Measurements from ENCODE around the gene TSPEAR. TPM values are rescaled to one million over a fixed set of nuclear protein-coding genes. Genes with fewer than 3 reads are reported as not detected.

Gene TSPEAR
- total and polyA plus RNA-seq, 7 donors = not detected

GRCh38 chr21:44590311-44590721 lies 121.1 kb downstream of the TSPEAR start:
- H3K27me3 ChIP-seq (ENCODE audit: insufficient read depth in 3 of 3, low read length in 2 of 3) = peaks cover 0 to 42% (median 15%) of the 10 kb centered on the region in 3 donors
- H3K4me3 ChIP-seq = no peak overlapping the region
- H3K27ac ChIP-seq = no peak overlapping the region
- ATAC-seq = no peak
- DNase-seq = no peak
- H3K36me3 ChIP-seq (ENCODE audit: insufficient read depth in 1 of 2, low read depth in 1 of 2) = no peaks in the 10 kb centered on the region
- WGBS, 3 donors = 72 to 82% (median 75%) methylated on average over 9 to 10 of the region's 10 CpGs
- no peak for TF ChIP-seq CTCF (IDR thresholded peaks at IDR 0.05)
- H3K9me3 ChIP-seq = no peaks in the 10 kb centered on the region
- no peaks in the 10 kb centered on the region for H3K4me1 ChIP-seq
- intact Hi-C loops (cut with DNase I) = no loop called here

- Histone ChIP-seq H3K4me3 (no peak overlapping the region), H3K4me1 (no peaks in the 10 kb centered on the region), H3K27me3 (ENCODE audit: insufficient read depth in 3 of 3, low read length in 2 of 3) (peaks cover 0 to 41% (median 16%) of the 10 kb centered on the region in 3 donors), H3K27ac (no peak overlapping the region), H3K9me3 (no peaks in the 10 kb centered on the region), H3K36me3 (ENCODE audit: insufficient read depth in 1 of 2, low read depth in 1 of 2) (no peaks in the 10 kb centered on the region)
- DNase-seq = no peak
- 57 to 66% (median 60%) methylated on average over 22 to 24 of the region's 24 CpGs for WGBS, 3 donors
- intact Hi-C loops (cut with DNase I) = no loop called here
- ATAC-seq = no peak
- no peak for TF ChIP-seq CTCF (IDR thresholded peaks at IDR 0.05)
Observed at GRCh38 chr21:44589586-44590305, 121.6 kb downstream of the TSPEAR start.

GRCh38 chr21:44589094-44589493 lies 122.3 kb downstream of the TSPEAR start:
- H3K4me3 ChIP-seq = no peak overlapping the region
- no peaks in the 10 kb centered on the region for H3K4me1 ChIP-seq
- no peak for ATAC-seq
- 94 to 95% (median 94%) methylated on average over 2 of the region's 2 CpGs for WGBS, 3 donors
- intact Hi-C loops (cut with DNase I) = no loop called here
- no peaks in the 10 kb centered on the region for H3K9me3 ChIP-seq
- no peak overlapping the region for H3K27ac ChIP-seq
- no peak for TF ChIP-seq CTCF (IDR thresholded peaks at IDR 0.05)
- no peaks in the 10 kb centered on the region for H3K36me3 ChIP-seq (ENCODE audit: insufficient read depth in 1 of 2, low read depth in 1 of 2)
- DNase-seq = no peak
- H3K27me3 ChIP-seq (ENCODE audit: insufficient read depth in 3 of 3, low read length in 2 of 3) = peaks cover 3 to 43% (median 14%) of the 10 kb centered on the region in 3 donors

- H3K27me3 ChIP-seq (ENCODE audit: insufficient read depth in 3 of 3, low read length in 2 of 3) = peaks cover 7 to 49% (median 20%) of the 10 kb centered on the region in 3 donors
- intact Hi-C loops (cut with DNase I) = no loop called here
- no peak for TF ChIP-seq CTCF (IDR thresholded peaks at IDR 0.05)
- DNase-seq (no peak), ATAC-seq (no peak)
- no peak overlapping the region for H3K27ac ChIP-seq
- H3K4me1 ChIP-seq = no peaks in the 10 kb centered on the region
- no peak overlapping the region for H3K4me3 ChIP-seq
- no peaks in the 10 kb centered on the region for H3K36me3 ChIP-seq (ENCODE audit: insufficient read depth in 1 of 2, low read depth in 1 of 2)
- peaks cover 4% of the 10 kb centered on the region for H3K9me3 ChIP-seq
- 61 to 71% (median 68%) methylated on average over 3 of the region's 3 CpGs for WGBS, 3 donors
Observed at GRCh38 chr21:44585892-44586291, 125.5 kb downstream of the TSPEAR start.

- WGBS, 3 donors = 68 to 76% (median 69%) methylated on average over 6 of the region's 6 CpGs
- TF ChIP-seq CTCF (IDR thresholded peaks at IDR 0.05) = no peak
- Histone ChIP-seq H3K27ac (no peak overlapping the region), H3K36me3 (ENCODE audit: insufficient read depth in 1 of 2, low read depth in 1 of 2) (no peaks in the 10 kb centered on the region), H3K4me3 (no peak overlapping the region), H3K27me3 (ENCODE audit: insufficient read depth in 3 of 3, low read length in 2 of 3) (peaks cover 7 to 40% (median 13%) of the 10 kb centered on the region in 3 donors), H3K4me1 (no peaks in the 10 kb centered on the region), H3K9me3 (peaks cover 4% of the 10 kb centered on the region)
- ATAC-seq (no peak), DNase-seq (no peak)
- intact Hi-C loops (cut with DNase I) = no loop called here
Observed at GRCh38 chr21:44583800-44584147, 127.6 kb downstream of the TSPEAR start.

All from psoas muscle (tissue), 8 donors.